UCSD-AML1 (cell line): ENCODE data around the gene SAP130.

Source experiments
- DNase-seq: peaks from one replicate; lab custom pipeline; 2025; ENCODE audit not compliant: unreplicated experiment; lab: John Stamatoyannopoulos, UW

Gene SAP130

GRCh38 chr2:128026448-128027277 lies 1.2 kb downstream of the SAP130 start:
- no peak for DNase-seq

- DNase-seq = no peak
These were observed 3.0 kb downstream of the SAP130 start for GRCh38 chr2:128024816-128025215.

GRCh38 chr2:128017561-128017960 lies 10.3 kb downstream of the SAP130 start:
- DNase-seq = no peak

DNA sequence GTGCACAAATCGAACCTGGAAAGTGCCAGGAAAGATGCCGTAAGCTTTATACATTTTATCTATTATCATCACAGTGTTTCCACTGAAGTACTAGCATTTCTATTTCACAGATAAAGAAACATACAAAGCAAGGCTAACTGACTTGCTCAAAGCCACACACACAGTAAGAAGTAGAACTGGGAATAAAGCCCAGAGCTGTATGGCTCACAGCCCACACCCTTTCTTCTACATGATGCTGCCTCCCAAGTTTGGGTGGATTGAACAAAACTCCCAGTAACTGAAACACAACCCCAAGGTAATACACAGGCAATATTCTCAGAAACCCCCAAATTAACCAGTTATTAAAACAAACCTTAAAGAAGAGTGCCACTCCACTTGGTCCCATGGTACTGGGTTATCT lies 11.2 kb downstream of the SAP130 start:
- no peak for DNase-seq

DNA sequence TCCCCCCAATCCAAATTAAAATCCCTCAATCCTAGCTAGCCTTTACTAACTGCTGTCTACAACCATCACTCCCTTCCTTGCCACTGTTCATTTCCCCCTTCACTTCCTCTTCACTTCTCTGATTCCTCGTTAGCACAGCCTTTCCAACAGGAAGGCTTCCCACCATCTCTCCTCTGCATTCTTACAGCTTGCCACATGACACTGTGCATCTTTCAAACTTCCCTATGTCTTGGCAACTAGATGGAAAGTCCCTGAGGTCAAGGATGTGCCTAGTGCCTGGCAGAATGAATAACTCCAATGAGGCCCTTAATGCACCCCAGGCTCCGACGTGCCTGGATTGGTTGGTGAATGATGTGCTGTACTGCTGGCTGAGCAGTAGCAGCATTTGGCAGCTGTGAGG lies 15.2 kb downstream of the SAP130 start:
- no peak for DNase-seq

- no peak for DNase-seq
These were observed 19.7 kb downstream of the SAP130 start for GRCh38 chr2:128008074-128008672.

DNA sequence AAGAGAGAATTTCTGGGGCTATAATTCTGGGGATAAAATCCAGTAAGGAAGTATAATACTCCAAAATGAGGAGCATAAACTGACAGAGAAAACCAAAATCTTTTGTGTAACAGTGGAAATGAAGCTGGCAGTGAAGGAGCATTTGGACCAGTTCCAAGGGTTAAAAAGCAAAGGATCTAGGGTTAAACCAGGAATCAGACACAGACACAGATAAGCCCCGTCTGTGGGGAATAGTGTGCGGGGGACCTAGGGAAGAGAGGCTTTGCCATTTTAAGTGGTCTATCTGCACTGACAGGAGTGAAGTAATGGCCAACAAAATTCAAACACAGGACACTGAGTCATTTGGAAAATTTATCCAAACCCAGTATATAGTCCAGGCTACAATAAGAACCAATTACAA lies 23.4 kb downstream of the SAP130 start:
- no peak for DNase-seq

- no peak for DNase-seq
These were observed 24.4 kb downstream of the SAP130 start for GRCh38 chr2:128003463-128003862.

- no peak for DNase-seq
These were observed 31.7 kb downstream of the SAP130 start for GRCh38 chr2:127996160-127996559.

DNA sequence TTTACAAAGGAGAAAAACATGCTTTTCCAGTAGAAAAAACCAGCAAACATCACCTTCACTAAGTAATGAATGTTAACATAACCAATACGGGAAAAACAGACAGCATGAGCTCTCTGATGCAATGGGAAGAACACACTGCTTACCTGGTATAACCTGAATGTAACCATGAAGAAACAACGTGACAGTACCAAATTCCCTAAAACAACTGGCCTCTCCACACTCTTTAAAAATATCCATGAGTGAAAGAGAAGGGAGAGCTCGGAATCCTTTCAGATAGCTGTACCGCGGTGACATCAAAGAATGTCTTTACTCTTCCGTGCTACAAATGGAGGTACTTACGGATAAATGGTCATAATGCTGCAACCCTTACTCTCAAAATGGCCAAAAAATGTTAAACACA lies 32.1 kb downstream of the SAP130 start:
- no peak for DNase-seq

DNA sequence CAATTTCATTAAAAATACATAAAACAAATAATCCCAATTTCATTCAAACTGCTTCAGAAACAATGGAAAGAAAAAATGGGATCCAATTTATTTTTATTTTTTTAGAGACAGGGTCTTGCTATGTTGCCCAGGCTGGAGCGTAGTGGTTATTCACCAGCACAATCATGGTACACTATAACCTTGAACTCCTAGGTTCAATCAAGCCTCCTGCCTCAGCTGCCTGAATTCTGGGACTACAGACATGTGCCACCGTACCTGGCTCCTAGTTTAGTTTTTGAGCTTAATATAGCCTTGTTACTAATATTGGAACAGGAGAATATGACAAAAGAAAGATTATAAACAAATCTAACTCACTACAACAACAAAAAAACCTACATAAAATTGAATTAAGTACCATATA lies 34.2 kb downstream of the SAP130 start:
- no peak for DNase-seq

DNA sequence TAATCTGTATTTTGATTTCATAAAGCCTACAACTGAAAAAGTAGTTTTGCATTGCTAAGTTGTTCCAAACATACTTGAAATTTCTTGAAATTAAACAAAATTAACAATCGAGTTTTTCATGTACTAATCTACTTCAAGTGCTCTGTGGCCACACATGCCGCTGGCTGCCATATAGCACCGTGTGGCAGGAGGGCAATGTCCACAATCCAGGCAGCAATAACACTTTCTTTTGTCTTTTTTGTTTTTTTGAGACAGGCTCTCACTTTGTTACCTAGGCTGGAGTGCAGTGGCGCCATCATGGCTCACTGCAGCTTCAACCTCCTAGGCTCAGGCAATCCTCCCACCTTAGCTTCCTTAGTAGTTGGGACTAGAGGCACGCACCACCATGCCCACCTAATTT lies 36.1 kb downstream of the SAP130 start:
- DNase-seq = no peak

DNA sequence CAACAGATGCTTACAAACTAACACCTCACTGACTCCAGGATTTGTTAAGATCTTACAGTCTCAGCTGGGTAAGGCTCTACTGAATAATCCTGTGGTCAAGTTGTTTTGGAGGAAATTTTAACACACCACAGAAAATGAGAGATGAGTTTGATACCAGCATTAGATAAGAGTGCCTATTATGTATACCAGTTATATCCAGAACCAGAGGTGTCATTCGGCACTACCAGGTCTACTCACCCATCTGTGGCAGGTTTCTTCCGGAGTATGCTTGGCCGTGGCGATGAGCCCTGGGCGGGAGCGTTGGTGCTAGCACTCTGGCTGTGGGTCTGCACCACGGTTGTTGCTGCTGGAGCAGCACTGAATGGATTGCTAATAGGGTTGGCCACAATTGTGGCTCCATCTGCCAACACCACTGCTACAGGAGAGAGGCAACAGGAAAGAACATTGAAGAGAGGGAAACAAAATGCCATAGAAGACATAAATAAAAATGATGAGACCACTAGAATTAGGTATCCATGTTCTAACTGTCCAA lies 41.2 kb downstream of the SAP130 start:
- DNase-seq = no peak

DNA sequence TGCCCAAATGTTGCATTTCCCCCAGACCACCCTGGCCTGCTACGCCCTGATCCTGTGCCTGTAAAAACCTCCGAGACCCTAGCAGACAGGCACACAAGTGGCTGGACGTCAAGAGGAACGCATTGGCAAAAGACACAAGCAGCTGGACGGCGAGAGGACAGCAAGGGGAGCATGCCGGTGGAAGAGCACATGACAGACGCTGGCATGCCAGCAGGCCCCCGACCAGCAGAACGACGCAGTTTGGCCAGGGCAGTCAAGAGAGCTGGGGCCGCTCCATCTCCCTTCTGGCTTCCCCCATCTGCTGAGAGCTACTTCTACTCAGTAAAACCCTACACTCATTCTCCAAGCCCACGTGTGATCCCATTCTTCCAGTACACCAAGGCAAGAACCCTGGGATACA lies 42.1 kb downstream of the SAP130 start:
- no peak for DNase-seq

GRCh38 chr2:127985026-127985734 lies 42.7 kb downstream of the SAP130 start:
- DNase-seq = no peak

DNA sequence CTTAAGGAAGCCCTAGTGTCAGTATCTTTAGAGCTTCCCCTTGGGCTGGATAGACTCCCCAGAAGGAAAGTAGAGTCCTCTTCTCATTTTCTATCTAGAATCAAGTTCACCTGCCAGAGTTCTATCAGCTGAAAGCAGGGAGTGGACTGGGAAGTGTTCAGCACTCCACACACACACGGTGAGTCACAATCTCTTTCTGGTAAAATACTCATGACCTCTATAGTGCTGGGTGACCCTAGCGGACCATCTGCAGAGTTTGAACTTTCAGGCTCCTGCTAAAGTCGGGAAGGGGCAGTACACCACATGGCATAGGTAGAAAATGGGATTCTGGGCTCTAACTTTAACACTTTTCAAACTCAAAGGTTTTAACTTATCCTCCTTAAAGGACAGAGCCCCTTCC lies 43.3 kb downstream of the SAP130 start:
- no peak for DNase-seq

- no peak for DNase-seq
These were observed 58.4 kb downstream of the SAP130 start for GRCh38 chr2:127969446-127969845.

DNA sequence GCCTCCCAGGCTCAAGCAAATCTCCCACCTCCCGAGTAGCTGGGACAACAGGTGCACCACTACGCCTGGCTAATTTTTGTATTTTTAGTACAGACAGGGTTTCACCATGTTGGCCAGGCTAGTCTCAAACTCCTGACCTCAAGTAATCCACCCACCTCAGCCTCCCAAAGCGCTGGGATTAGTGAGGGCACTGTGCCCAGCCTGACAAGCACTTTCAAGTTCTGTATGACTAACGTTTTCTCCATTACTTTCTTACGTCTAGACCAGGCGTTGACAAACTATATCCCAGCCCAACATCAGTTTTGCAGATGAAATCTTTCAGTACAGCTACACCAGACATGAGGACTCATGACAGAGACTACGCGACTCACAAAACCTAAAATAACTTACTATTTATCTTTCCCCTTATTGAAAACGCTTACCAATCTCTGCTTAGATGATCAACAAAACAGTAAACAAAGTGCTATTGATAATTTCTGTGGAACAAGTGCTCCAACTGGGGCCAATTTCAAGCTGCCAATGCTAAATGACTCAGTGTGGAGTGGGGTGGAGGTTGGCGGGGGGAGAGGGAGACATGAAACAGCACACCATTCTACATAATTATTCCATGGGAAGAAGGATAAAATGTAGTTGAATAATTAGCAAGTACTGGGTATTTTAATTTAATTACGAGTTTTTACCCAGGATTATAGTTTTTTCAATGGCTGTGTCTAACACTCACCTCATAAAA lies 59.1 kb downstream of the SAP130 start:
- no peak for DNase-seq

DNA sequence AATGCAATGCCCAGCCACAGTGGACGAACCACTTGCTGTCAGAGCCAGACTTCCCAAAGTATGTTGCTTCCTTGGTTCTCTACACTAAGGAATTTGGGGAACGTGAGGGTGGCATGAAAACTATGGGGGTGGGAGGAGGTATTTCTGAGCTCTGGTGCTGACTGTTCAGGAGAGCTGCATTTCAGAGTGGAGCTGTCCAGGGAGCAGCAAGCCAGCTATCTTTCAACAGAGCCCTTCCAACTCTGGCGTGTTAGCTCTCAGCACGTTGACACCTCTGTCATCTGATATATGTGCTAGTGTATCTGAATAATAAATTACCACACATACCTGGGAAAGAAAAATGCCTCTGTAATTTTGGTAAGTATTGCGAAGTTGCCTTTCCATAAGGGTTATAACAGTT lies 66.1 kb downstream of the SAP130 start:
- DNase-seq = no peak

DNA sequence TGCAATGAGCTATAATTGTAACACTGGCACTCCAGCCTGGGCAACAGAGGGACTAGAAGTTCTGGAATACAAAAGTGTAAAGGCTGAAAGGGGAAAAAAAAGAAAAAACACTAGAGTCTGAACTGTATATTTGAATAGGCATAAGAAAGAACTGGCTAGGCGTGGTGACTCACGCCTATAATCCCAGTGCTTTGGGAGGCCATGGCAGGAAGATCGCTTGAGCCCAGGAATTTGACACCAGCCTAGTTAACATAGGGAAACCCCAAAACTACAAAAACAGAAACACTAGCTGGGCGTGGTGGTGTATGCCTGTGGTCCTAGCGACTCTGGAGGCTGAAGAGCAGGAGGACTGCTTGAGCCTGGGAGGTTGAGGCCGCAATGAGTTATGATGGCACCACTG lies 70.6 kb downstream of the SAP130 start:
- no peak for DNase-seq

DNA sequence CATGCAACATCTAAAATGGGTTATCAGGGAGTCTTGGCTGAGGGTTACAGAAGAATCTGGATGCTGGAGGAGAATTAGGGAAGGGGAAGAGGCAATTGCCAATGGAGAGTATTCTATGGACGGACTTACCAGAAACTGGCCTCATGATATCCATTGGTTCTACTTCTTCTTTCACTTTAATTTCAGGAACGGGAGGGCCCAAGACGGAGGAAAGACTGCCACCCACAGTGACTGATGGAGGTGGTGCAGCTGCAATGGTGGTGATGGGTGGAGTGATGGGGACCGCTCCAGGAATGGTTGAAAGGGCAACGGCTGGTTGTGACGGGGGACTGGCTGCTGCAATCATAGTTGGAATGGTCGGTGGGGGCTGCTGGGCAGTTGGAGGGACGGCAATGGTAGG lies 73.0 kb downstream of the SAP130 start:
- DNase-seq = no peak
